ENCODE results near the gene PCARE. TPM values are rescaled to one million over a fixed set of nuclear protein-coding genes. Genes with fewer than 3 reads are reported as not detected.
A peak's percentile ranks its signal among the peaks of the same experiment; 100 is the strongest.

PCARE gene
- total and polyA plus RNA-seq, 7 donors = under 0.01 to 0.14 TPM; not detected in 5

DNA sequence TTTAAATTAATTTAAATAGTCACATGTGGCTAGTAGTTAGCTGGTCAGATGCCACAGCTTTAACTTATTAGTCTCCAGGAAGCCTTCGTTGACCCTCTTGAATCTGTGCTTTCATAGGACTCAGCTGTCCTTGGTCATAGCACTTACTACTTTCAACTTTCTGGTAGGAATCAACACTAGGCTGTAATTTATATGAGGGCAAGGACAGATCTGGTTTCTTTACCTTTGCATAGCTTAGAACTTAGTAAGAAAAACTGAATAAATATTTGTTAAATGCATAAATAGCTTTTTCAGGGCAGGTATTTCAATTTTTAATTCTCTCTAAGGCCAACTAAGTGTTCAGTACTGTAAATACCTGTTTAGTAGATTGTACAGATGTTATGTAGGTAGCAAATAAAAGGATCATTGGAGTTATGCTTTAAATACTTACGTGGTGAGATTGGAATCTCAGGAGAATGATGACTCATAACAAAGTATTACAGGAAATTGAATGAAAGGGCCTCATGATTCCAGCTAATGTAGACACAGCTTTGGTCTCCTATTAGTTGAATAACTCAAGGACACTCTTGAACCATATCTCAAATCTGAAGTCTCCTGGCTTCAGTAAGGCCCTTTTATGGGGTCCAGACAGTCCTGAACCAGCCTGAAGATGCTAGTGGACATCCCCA is 43.4 kb upstream of the PCARE start:
- WGBS, 2 donors = 51 to 79% methylated on average over 2 of the region's 2 CpGs
- peaks cover 0 to 12% (median 0%) of the 10 kb centered on the region in 4 donors for H3K36me3 ChIP-seq
- no peaks in the 10 kb centered on the region for H3K27me3 ChIP-seq
- no peak overlapping the region for H3K4me3 ChIP-seq
- intact Hi-C loops (cut with DNase I) = loop anchor here (2.0 to 10.0 kb wide), 2 partner anchors 137 to 163 kb away; partner anchors contain the start of gene TOGARAM2
- peaks cover 0 to 42% (median 28%) of the 10 kb centered on the region in 4 donors for H3K4me1 ChIP-seq
- no peaks in the 10 kb centered on the region for H3K9me3 ChIP-seq
- DNase-seq = no peak
- peak overlapping the region; percentile 25 to 94 (median 91) for H3K27ac ChIP-seq
- TF ChIP-seq EP300 (IDR thresholded peaks at IDR 0.05) (no peak), POLR2A (IDR thresholded peaks at IDR 0.05) (no peak), POLR2AphosphoS5 (IDR thresholded peaks at IDR 0.05) (no peak)
- TF ChIP-seq, protein P1, sequence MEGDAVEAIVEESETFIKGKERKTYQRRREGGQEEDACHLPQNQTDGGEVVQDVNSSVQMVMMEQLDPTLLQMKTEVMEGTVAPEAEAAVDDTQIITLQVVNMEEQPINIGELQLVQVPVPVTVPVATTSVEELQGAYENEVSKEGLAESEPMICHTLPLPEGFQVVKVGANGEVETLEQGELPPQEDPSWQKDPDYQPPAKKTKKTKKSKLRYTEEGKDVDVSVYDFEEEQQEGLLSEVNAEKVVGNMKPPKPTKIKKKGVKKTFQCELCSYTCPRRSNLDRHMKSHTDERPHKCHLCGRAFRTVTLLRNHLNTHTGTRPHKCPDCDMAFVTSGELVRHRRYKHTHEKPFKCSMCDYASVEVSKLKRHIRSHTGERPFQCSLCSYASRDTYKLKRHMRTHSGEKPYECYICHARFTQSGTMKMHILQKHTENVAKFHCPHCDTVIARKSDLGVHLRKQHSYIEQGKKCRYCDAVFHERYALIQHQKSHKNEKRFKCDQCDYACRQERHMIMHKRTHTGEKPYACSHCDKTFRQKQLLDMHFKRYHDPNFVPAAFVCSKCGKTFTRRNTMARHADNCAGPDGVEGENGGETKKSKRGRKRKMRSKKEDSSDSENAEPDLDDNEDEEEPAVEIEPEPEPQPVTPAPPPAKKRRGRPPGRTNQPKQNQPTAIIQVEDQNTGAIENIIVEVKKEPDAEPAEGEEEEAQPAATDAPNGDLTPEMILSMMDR (IDR thresholded peaks at IDR 0.05) = no peak

DNA sequence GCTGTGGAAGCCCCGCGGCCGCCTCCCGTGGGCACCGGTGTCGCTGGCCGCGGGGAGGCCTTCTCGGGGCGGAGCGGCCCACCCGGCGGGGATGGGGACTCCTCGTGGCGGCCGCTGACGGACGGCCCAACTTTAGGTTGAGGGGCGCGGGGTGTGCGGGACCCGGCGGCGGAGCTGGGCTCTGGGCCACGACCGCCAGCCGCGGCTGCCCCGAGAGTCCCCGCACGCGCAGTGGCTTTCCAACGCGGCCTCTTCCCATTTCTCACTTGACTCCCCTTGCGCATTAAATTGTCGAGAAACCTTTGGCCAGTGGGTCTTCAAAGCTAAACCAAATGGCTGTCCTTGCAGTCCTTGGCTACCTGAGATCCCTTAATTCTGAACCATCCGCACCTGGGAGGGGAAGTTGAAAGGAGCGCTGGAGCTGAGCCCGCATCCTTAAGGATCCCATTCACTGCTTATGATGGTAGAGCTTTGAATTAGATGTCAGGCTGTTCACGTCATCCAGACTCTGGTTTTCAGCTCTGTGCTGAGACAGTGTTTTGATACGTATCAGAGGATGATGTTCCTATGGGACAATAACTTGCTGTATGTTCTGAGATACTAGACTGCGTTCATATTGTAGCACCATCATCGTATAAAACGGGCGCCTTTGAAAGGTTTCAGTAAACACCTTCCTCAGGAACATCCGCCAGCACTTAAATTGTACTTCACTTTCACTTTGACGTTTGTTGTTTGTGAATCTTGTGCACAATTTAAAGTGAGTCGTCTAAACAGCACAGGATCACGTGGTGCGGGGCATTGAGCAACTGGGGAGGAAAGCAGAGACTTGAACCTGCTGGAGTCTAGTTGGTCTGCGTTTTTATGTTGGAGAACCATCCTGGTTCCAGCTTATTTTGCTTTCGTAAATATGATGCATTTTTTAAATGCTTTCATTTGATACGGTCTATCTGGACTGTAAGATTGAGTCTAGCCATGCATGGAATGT is 41.8 kb upstream of the PCARE start:
- no peaks in the 10 kb centered on the region for H3K27me3 ChIP-seq
- H3K4me3 ChIP-seq = peak overlapping the region; percentile 62 to 84 (median 78)
- H3K27ac ChIP-seq = peak overlapping the region; percentile 84 to 94 (median 91)
- H3K36me3 ChIP-seq = no peaks in the 10 kb centered on the region
- H3K9me3 ChIP-seq = no peaks in the 10 kb centered on the region
- 4 to 16% methylated on average over 53 of the region's 53 CpGs for WGBS, 2 donors
- TF ChIP-seq POLR2AphosphoS5 (IDR thresholded peaks at IDR 0.05) (peak; percentile 6 to 54 (median 30)), POLR2A (IDR thresholded peaks at IDR 0.05) (no peak)
- peaks cover 0 to 36% (median 27%) of the 10 kb centered on the region in 4 donors for H3K4me1 ChIP-seq
- peak; percentile 89 for DNase-seq
- intact Hi-C loops (cut with DNase I) = loop anchor here (2.0 to 10.0 kb wide), 3 partner anchors 53 to 161 kb away; partner anchors contain the start of gene TOGARAM2

DNA sequence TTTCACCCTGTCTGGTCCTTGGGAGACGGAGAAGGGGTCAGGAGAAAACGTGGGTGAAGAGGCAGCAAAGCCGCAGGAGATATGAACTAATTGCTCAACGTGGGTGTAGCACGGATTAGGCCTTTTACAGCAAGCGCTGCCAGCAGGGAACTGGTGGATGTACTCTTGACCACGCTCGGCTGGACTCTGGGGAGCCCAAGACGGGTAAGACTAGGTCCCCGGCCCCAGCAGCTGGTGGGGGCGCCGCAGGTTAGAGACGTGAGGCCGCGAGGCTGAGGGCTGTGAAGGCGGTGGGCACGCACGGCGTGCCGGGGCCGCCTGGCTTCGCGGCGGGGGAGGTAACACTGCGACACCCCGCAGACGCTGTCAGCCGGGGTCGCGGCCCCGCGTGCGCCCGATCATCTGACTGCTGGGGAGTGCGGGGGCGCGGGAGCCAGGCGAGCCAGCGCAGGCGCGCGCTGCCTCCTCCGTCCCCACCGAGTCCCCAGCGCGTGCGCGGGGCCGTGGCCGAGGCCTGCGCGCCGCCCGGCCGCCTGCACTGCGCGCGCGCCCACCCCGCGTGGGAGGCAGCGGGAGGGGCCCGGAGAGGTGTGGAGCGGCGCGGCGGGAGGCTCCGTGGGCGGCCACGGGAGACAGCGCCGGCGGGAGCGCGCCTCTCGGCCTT is 40.8 kb upstream of the PCARE start, which contains the start of gene CLIP4:
TSS of gene CLIP4 (plus strand) at position 470 of the 664 bp plus-strand sequence. CDS start 5,974 bp downstream, outside the sequence.
- Histone ChIP-seq H3K9me3 (no peaks in the 10 kb centered on the region), H3K4me1 (peaks cover 0 to 28% (median 23%) of the 10 kb centered on the region in 4 donors), H3K27me3 (no peaks in the 10 kb centered on the region), H3K36me3 (no peaks in the 10 kb centered on the region), H3K27ac (peak within 1 kb of the TSS; percentile 84 to 94 (median 91)), H3K4me3 (peak within 1 kb of the TSS; percentile 62 to 84 (median 78))
- TF ChIP-seq, protein P1 (IDR thresholded peaks at IDR 0.05) = no peak
- TF ChIP-seq POLR2A (IDR thresholded peaks at IDR 0.05) (no peak), POLR2AphosphoS5 (IDR thresholded peaks at IDR 0.05) (peak in 3 of 4 donors; percentile 32 to 60 (median 34)), EP300 (IDR thresholded peaks at IDR 0.05) (no peak)
- intact Hi-C loops (cut with DNase I) = loop anchor here (2.0 to 10.0 kb wide), 2 partner anchors 52 to 160 kb away; no protein-coding TSS in a partner anchor
- peak; percentile 78 for DNase-seq
- WGBS, 2 donors = 3 to 11% methylated on average over 76 of the region's 76 CpGs

DNA sequence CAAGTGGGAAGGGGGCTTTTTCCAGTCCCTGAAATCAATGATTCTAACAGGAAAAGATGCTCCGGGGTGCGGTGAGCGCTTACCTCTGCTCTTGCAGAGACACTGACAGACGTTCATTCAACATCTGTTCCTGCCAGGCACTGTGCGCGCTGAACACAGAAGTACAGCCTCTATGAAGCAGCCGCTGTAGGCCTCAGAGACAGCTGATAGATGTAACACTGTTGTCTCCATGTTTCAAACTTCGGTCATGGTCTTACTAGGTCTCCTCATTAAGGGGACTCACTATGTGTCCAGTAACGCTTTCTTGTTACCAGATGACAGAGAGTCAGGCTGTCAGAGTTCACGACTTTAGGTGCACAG is 40.2 kb upstream of the PCARE start:
- Histone ChIP-seq H3K27me3 (no peaks in the 10 kb centered on the region), H3K4me1 (peaks cover 0 to 28% (median 21%) of the 10 kb centered on the region in 4 donors), H3K9me3 (no peaks in the 10 kb centered on the region), H3K27ac (peak overlapping the region; percentile 84 to 94 (median 91)), H3K4me3 (peak overlapping the region in 3 of 4 donors; percentile 78 to 84 (median 79)), H3K36me3 (no peaks in the 10 kb centered on the region)
- DNase-seq = no peak
- WGBS, 2 donors = 84 to 85% methylated on average over 10 of the region's 10 CpGs
- TF ChIP-seq POLR2A (IDR thresholded peaks at IDR 0.05) = no peak
- TF ChIP-seq, protein P1 (IDR thresholded peaks at IDR 0.05) = no peak
- intact Hi-C loops (cut with DNase I) = loop anchor here (2.0 to 10.0 kb wide), 2 partner anchors 52 to 160 kb away; no protein-coding TSS in a partner anchor

Data from sigmoid colon (tissue), 7 donors.